Stimulated activated effector memory CD8-positive, alpha-beta T cell treated with anti-CD3 and anti-CD28 coated beads, Interleukin-12 subunit alpha, Interleukin-12 subunit beta, amount 100 ng/mL, for 72 hours (primary cell): ENCODE measurements around the gene STK38L.

Experiments
- ATAC-seq: fragments of 150-1000 bp; cut with Tn5 transposase; 2 replicates; pipeline ENCODE4 v1.10.0; 2021
- DNase-seq, 2 donors: peaks; one replicate each; pipeline ENCODE4 v3.0.0; 2021 to 2022; ENCODE audit warnings: low spot score in 2 of 2
- H3K27ac Mint-ChIP-seq: one replicate; pipeline ENCODE4 v1.8.0; 2022; ENCODE audit warnings: mild to moderate bottlenecking, mixed read lengths
- H3K36me3 Mint-ChIP-seq: one replicate; pipeline ENCODE4 v1.8.0; 2022; ENCODE audit warnings: mild to moderate bottlenecking, mixed read lengths
- H3K4me1 Mint-ChIP-seq: one replicate; pipeline ENCODE4 v1.8.0; 2022; ENCODE audit warnings: mixed read lengths
- H3K4me3 Mint-ChIP-seq: one replicate; pipeline ENCODE4 v1.8.0; 2022; ENCODE audit warnings: mild to moderate bottlenecking, mixed read lengths
- H3K9me3 Mint-ChIP-seq: one replicate; pipeline ENCODE4 v1.8.0; 2022; ENCODE audit warnings: mixed read lengths

The STK38L gene

DNA sequence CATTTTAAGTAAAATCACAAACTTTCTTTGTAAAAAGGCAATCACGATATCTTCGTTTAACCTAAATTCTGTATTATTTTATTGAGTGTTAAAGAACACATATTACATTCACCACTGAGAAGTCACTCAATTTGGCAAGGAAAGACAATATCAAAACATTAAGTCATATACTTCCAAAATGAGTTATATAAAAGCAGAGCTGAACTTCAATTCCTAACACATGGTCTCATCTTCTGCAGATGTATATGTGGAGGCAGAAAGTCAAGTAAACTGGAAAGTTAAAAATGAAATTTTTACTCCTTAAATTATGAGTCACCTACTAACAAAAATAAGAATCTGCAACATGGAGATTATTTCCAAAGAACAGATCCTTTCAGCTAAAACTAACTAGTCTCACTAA lies 117.3 kb downstream of the STK38L start:
- Mint-ChIP-seq H3K9me3 (no peaks in the 10 kb centered on the region), H3K4me3 (no peak overlapping the region), H3K27ac (no peak overlapping the region), H3K4me1 (no peaks in the 10 kb centered on the region), H3K36me3 (no peaks in the 10 kb centered on the region)
- DNase-seq (no peak), ATAC-seq (no peak)

DNA sequence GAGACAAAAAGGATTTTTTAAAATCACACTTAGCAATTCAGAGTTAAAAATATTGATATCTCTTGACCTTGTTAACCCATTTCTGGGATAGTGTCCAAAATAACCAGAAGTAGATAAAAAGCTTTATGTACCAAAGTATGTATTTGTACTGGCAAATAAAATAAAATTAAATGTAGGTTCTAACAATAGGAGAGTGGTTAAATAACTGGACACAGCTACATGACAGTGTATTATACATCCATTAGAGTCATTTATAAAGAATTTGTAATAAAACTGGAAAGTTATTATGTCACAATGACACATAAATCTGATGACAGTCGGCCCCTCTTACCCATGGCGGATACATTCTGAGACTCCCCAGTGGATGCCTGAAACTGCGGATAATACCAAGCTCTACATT lies 122.5 kb downstream of the STK38L start:
- no peaks in the 10 kb centered on the region for H3K4me1 Mint-ChIP-seq
- no peak overlapping the region for H3K27ac Mint-ChIP-seq
- no peaks in the 10 kb centered on the region for H3K9me3 Mint-ChIP-seq
- H3K36me3 Mint-ChIP-seq = no peaks in the 10 kb centered on the region
- DNase-seq = no peak
- ATAC-seq = no peak
- no peak overlapping the region for H3K4me3 Mint-ChIP-seq

DNA sequence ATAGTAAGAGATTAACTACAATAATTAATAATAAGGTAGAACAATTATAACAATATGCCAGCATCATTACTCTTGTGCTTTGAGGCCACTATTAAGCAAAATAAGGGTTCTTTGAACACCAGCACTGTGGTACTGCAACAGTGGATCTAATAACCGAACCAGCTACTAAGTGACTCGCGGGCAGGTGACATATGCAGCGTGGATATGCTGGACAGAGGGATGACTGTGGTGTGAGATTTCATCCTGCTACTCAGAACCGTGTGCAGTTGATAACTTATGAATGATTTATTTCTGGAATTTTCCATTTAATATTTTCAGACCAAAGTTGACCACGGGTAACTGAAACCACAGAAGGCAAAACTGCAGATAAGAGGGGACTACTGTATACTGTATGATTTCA lies 123.0 kb downstream of the STK38L start:
- ATAC-seq = no peak
- no peak overlapping the region for H3K4me3 Mint-ChIP-seq

More for the DNA sequence above, 123.0 kb downstream of the STK38L start:
- Mint-ChIP-seq H3K9me3 (no peaks in the 10 kb centered on the region), H3K4me1 (no peaks in the 10 kb centered on the region), H3K36me3 (no peaks in the 10 kb centered on the region), H3K27ac (no peak overlapping the region)
- no peak for DNase-seq
